GM10248 (cell line): ENCODE results near the gene ATM.

Experiments
- CTCF ChIA-PET: fragments of 300-600 bp; sonication (Branson Sonifier 250); formaldehyde crosslinking; extraction: SDS; loops from one replicate; lab custom pipeline; 2021; ENCODE audit warnings: antibody characterized with exemption; lab: Yijun Ruan, JAX
- POLR2A ChIA-PET: fragments of 350-650 bp; sonication (Branson Sonifier 250); formaldehyde crosslinking; extraction: SDS; loops from one replicate; lab custom pipeline; 2020; ENCODE audit warnings: antibody characterized with exemption; lab: Yijun Ruan, JAX
- DNase-seq: peaks from one replicate; pipeline ENCODE4 v3.0.0; 2012; ENCODE audit errors: extremely low spot score
- TF ChIP-seq, protein P1 (sequence below): IDR thresholded peaks from 2 replicates; pipeline ENCODE4 v1.5.1; 2012; ENCODE audit warnings: mild to moderate bottlenecking, low read depth; ENCODE audit errors: extremely low read depth, missing control alignments, control extremely low read depth

ATM gene

DNA sequence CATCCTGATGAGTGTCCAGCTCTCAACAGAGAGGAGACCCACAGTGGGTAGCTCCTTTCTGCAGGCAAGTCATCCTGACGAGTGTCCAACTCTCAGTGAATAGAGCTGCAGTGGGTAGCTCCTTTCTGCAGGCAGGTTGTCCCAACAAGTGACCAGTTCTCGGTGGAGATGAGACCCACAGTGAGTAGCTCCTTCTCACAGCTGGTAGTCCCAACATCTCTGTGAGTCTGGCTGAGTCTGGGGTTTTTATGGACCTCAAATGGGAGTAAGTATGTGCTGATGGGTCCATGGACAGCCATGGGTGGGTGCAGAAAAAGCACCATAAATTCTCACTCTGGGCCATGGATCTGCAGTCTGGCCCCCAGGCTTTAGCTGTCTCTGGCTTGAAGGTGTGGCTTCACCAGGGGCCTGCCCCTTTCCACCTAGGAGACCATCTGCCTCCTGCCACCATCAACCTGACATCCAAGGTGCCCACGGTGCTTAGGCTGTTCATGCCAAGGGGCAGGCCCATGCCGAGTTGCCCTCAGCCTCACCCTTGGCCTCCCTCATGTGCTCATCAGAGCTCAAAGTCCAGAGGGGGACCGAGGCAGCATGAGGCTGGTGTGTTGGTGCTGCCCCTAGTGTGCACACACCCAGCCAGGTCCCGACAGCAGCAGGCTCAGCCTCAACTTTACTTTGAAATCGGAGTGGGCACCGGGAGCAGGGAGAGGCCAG is 15.7 kb upstream of the ATM start:
- DNase-seq: no peak
- ChIA-PET CTCF (interaction anchor here (0.8 to 3.2 kb wide), 5 partner anchors 10 to 32 kb away, joined by 3 to 15 read pairs (median 3); no protein-coding TSS in a partner anchor), POLR2A (no interaction called here)
- TF ChIP-seq, protein P1, sequence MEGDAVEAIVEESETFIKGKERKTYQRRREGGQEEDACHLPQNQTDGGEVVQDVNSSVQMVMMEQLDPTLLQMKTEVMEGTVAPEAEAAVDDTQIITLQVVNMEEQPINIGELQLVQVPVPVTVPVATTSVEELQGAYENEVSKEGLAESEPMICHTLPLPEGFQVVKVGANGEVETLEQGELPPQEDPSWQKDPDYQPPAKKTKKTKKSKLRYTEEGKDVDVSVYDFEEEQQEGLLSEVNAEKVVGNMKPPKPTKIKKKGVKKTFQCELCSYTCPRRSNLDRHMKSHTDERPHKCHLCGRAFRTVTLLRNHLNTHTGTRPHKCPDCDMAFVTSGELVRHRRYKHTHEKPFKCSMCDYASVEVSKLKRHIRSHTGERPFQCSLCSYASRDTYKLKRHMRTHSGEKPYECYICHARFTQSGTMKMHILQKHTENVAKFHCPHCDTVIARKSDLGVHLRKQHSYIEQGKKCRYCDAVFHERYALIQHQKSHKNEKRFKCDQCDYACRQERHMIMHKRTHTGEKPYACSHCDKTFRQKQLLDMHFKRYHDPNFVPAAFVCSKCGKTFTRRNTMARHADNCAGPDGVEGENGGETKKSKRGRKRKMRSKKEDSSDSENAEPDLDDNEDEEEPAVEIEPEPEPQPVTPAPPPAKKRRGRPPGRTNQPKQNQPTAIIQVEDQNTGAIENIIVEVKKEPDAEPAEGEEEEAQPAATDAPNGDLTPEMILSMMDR: no peak

GRCh38 chr11:108207683-108208060 is 15.2 kb upstream of the ATM start:
- ChIA-PET CTCF (interaction anchor here (1.4 to 3.2 kb wide), 2 partner anchors 10 to 13 kb away, joined by 3 to 15 read pairs; no protein-coding TSS in a partner anchor), POLR2A (no interaction called here)
- no peak for DNase-seq
- TF ChIP-seq, protein P1: no peak

GRCh38 chr11:108210441-108210840 is 12.4 kb upstream of the ATM start:
- TF ChIP-seq, protein P1: no peak
- ChIA-PET CTCF (no interaction called here), POLR2A (interaction anchor here (1.0 kb wide), 1 partner anchor 9 kb away, joined by 6 read pairs; no protein-coding TSS in a partner anchor)
- no peak for DNase-seq

- ChIA-PET POLR2A (no interaction called here), CTCF (interaction anchor here (0.9 to 1.7 kb wide), 2 partner anchors 10 to 96 kb away, joined by 4 read pairs; partner anchors contain the start of genes ATM and NPAT)
- DNase-seq: no peak
- TF ChIP-seq, protein P1: no peak
Measured at GRCh38 chr11:108213784-108214183, 9.1 kb upstream of the ATM start.

DNA sequence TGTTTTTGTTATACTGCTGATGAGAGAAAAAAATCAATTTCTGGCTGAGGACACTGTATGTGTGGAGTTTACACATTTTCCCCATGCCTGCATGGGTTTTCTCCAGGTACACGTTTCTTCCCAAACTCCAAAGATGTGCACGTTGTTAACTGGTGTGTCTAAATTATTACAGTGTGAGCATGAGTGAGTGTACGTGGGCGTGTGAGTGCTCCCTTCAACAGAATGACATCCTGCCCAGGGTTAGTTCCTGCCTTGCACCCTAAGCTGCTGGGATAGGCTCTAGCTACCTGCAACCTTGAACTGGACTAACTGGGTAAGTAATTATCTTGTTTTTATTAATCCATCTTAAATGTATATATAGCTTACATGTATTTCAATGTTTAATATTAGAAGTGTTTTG is 5.9 kb upstream of the ATM start:
- no peak for DNase-seq
- ChIA-PET CTCF (interaction anchor here (2.9 kb wide), 1 partner anchor 9 kb away, joined by 15 read pairs; no protein-coding TSS in a partner anchor), POLR2A (no interaction called here)
- TF ChIP-seq, protein P1: no peak

- TF ChIP-seq, protein P1: no peak
- POLR2A ChIA-PET: interaction anchor here (1.2 kb wide), 1 partner anchor 9 kb away, joined by 6 read pairs; no protein-coding TSS in a partner anchor
- CTCF ChIA-PET: interaction anchor here (0.9 to 2.9 kb wide), 4 partner anchors 11 to 431 kb away, joined by 3 to 15 read pairs (median 4); no protein-coding TSS in a partner anchor
- no peak for DNase-seq
Measured at GRCh38 chr11:108218455-108218854, 4.4 kb upstream of the ATM start.
